DND-41 (cell line): Measurements from ENCODE around the gene LRIG3.

Experiments
- CTCF ChIP-seq: IDR thresholded peaks from 2 replicates; pipeline ENCODE4 v1.5.1; 2012; ENCODE audit warnings: borderline replicate concordance, low read length, moderate library complexity, mild to moderate bottlenecking; ENCODE audit not compliant: poor library complexity, severe bottlenecking; ENCODE audit errors: extremely low read depth
- EZH2 ChIP-seq: IDR thresholded peaks from 3 replicates; pipeline ENCODE4 v1.6.1; 2012; ENCODE audit warnings: borderline replicate concordance, low read depth, mild to moderate bottlenecking, moderate library complexity, low read length, inconsistent platforms; ENCODE audit not compliant: severe bottlenecking

- TF ChIP-seq CTCF (no peak), EZH2 (no peak)
Measured at GRCh38 chr12:58942345-58942744, 22.0 kb upstream of the LRIG3 start.
